ENCODE measurements around the gene ACTN1.

ACTN1 gene

GRCh38 chr14:69003626-69004025 is 24.5 kb upstream of the ACTN1 start:
- DNase-seq, result no peak
- H3K27ac Mint-ChIP-seq, result no peak overlapping the region
- no peaks in the 10 kb centered on the region for H3K9me3 Mint-ChIP-seq
- H3K4me3 Mint-ChIP-seq, result no peak overlapping the region
- H3K27me3 Mint-ChIP-seq, result no peaks in the 10 kb centered on the region
- H3K36me3 Mint-ChIP-seq (ENCODE audit: low read depth), result no peaks in the 10 kb centered on the region
- peaks cover 5% of the 10 kb centered on the region for H3K4me1 Mint-ChIP-seq (ENCODE audit: low read depth)

GRCh38 chr14:69002069-69002468 is 23.0 kb upstream of the ACTN1 start:
- Mint-ChIP-seq H3K36me3 (ENCODE audit: low read depth) (no peaks in the 10 kb centered on the region), H3K4me1 (ENCODE audit: low read depth) (peaks cover 5% of the 10 kb centered on the region), H3K27ac (peak overlapping the region; percentile 20), H3K9me3 (no peaks in the 10 kb centered on the region), H3K27me3 (no peaks in the 10 kb centered on the region), H3K4me3 (no peak overlapping the region)
- DNase-seq, result no peak

GRCh38 chr14:69001375-69001774 is 22.3 kb upstream of the ACTN1 start:
- Mint-ChIP-seq H3K27ac (no peak overlapping the region), H3K36me3 (ENCODE audit: low read depth) (no peaks in the 10 kb centered on the region), H3K9me3 (no peaks in the 10 kb centered on the region), H3K27me3 (no peaks in the 10 kb centered on the region), H3K4me1 (ENCODE audit: low read depth) (peaks cover 5% of the 10 kb centered on the region), H3K4me3 (no peak overlapping the region)
- DNase-seq, result no peak

- H3K4me1 Mint-ChIP-seq (ENCODE audit: low read depth), result peaks cover 9% of the 10 kb centered on the region
- no peaks in the 10 kb centered on the region for H3K9me3 Mint-ChIP-seq
- no peak for DNase-seq
- no peaks in the 10 kb centered on the region for H3K36me3 Mint-ChIP-seq (ENCODE audit: low read depth)
- H3K4me3 Mint-ChIP-seq, result no peak overlapping the region
- no peak overlapping the region for H3K27ac Mint-ChIP-seq
- no peaks in the 10 kb centered on the region for H3K27me3 Mint-ChIP-seq
Observed at GRCh38 chr14:68998062-68998461, 19.0 kb upstream of the ACTN1 start.

- Mint-ChIP-seq H3K27me3 (no peaks in the 10 kb centered on the region), H3K4me1 (ENCODE audit: low read depth) (peaks cover 7% of the 10 kb centered on the region), H3K36me3 (ENCODE audit: low read depth) (no peaks in the 10 kb centered on the region), H3K4me3 (no peak overlapping the region), H3K9me3 (no peaks in the 10 kb centered on the region), H3K27ac (no peak overlapping the region)
- DNase-seq, result no peak
Observed at GRCh38 chr14:68995731-68996130, 16.6 kb upstream of the ACTN1 start.

GRCh38 chr14:68994056-68994455 is 15.0 kb upstream of the ACTN1 start:
- no peak overlapping the region for H3K27ac Mint-ChIP-seq
- no peaks in the 10 kb centered on the region for H3K36me3 Mint-ChIP-seq (ENCODE audit: low read depth)
- no peaks in the 10 kb centered on the region for H3K9me3 Mint-ChIP-seq
- H3K4me3 Mint-ChIP-seq, result no peak overlapping the region
- H3K4me1 Mint-ChIP-seq (ENCODE audit: low read depth), result peaks cover 7% of the 10 kb centered on the region
- H3K27me3 Mint-ChIP-seq, result no peaks in the 10 kb centered on the region
- DNase-seq, result no peak

- no peaks in the 10 kb centered on the region for H3K9me3 Mint-ChIP-seq
- H3K27me3 Mint-ChIP-seq, result no peaks in the 10 kb centered on the region
- no peak overlapping the region for H3K4me3 Mint-ChIP-seq
- DNase-seq, result no peak
- no peaks in the 10 kb centered on the region for H3K36me3 Mint-ChIP-seq (ENCODE audit: low read depth)
- peaks cover 16% of the 10 kb centered on the region for H3K4me1 Mint-ChIP-seq (ENCODE audit: low read depth)
- H3K27ac Mint-ChIP-seq, result no peak overlapping the region
Observed at GRCh38 chr14:68987653-68988036, 8.5 kb upstream of the ACTN1 start.

GRCh38 chr14:68986926-68987652 is 8.0 kb upstream of the ACTN1 start:
- Mint-ChIP-seq H3K27me3 (no peaks in the 10 kb centered on the region), H3K4me3 (no peak overlapping the region), H3K4me1 (ENCODE audit: low read depth) (peaks cover 16% of the 10 kb centered on the region), H3K9me3 (no peaks in the 10 kb centered on the region), H3K27ac (no peak overlapping the region), H3K36me3 (ENCODE audit: low read depth) (no peaks in the 10 kb centered on the region)
- DNase-seq, result no peak

- H3K4me3 Mint-ChIP-seq, result no peak overlapping the region
- peaks cover 21% of the 10 kb centered on the region for H3K4me1 Mint-ChIP-seq (ENCODE audit: low read depth)
- no peak overlapping the region for H3K27ac Mint-ChIP-seq
- H3K27me3 Mint-ChIP-seq, result no peaks in the 10 kb centered on the region
- no peaks in the 10 kb centered on the region for H3K9me3 Mint-ChIP-seq
- no peak for DNase-seq
- H3K36me3 Mint-ChIP-seq (ENCODE audit: low read depth), result no peaks in the 10 kb centered on the region
Observed at GRCh38 chr14:68986225-68986624, 7.1 kb upstream of the ACTN1 start.

GRCh38 chr14:68984686-68985085 is 5.6 kb upstream of the ACTN1 start:
- Mint-ChIP-seq H3K27ac (no peak overlapping the region), H3K4me1 (ENCODE audit: low read depth) (peaks cover 31% of the 10 kb centered on the region), H3K9me3 (no peaks in the 10 kb centered on the region), H3K27me3 (peaks cover 3% of the 10 kb centered on the region), H3K4me3 (no peak overlapping the region), H3K36me3 (ENCODE audit: low read depth) (no peaks in the 10 kb centered on the region)
- DNase-seq, result no peak

- Mint-ChIP-seq H3K27me3 (peaks cover 3% of the 10 kb centered on the region), H3K4me1 (ENCODE audit: low read depth) (peaks cover 31% of the 10 kb centered on the region)
Observed at GRCh38 chr14:68983191-68983590, 4.1 kb upstream of the ACTN1 start.

GRCh38 chr14:68982581-68982980 is 3.5 kb upstream of the ACTN1 start:
- no peak overlapping the region for H3K27ac Mint-ChIP-seq
- peaks cover 2% of the 10 kb centered on the region for H3K36me3 Mint-ChIP-seq (ENCODE audit: low read depth)
- DNase-seq, result no peak
- H3K4me1 Mint-ChIP-seq (ENCODE audit: low read depth), result peaks cover 31% of the 10 kb centered on the region
- H3K27me3 Mint-ChIP-seq, result peaks cover 3% of the 10 kb centered on the region
- no peaks in the 10 kb centered on the region for H3K9me3 Mint-ChIP-seq
- no peak overlapping the region for H3K4me3 Mint-ChIP-seq

More at GRCh38 chr14:68983191-68983590, 4.1 kb upstream of the ACTN1 start:
- Mint-ChIP-seq H3K36me3 (ENCODE audit: low read depth) (peaks cover 2% of the 10 kb centered on the region), H3K4me3 (no peak overlapping the region), H3K27ac (no peak overlapping the region), H3K9me3 (no peaks in the 10 kb centered on the region)
- no peak for DNase-seq

- no peak for DNase-seq
- Mint-ChIP-seq H3K27me3 (peaks cover 3% of the 10 kb centered on the region), H3K4me1 (ENCODE audit: low read depth) (peaks cover 30% of the 10 kb centered on the region), H3K4me3 (no peak overlapping the region), H3K36me3 (ENCODE audit: low read depth) (peaks cover 9% of the 10 kb centered on the region), H3K9me3 (no peaks in the 10 kb centered on the region), H3K27ac (no peak overlapping the region)
Observed at GRCh38 chr14:68981539-68981976, 2.5 kb upstream of the ACTN1 start.

- H3K9me3 Mint-ChIP-seq, result no peaks in the 10 kb centered on the region
- DNase-seq, result no peak
- H3K36me3 Mint-ChIP-seq (ENCODE audit: low read depth), result peaks cover 13% of the 10 kb centered on the region
- peaks cover 3% of the 10 kb centered on the region for H3K27me3 Mint-ChIP-seq
- H3K4me3 Mint-ChIP-seq, result no peak overlapping the region
- peaks cover 30% of the 10 kb centered on the region for H3K4me1 Mint-ChIP-seq (ENCODE audit: low read depth)
- H3K27ac Mint-ChIP-seq, result no peak overlapping the region
Observed at GRCh38 chr14:68981139-68981538, 2.0 kb upstream of the ACTN1 start.

- H3K4me1 Mint-ChIP-seq (ENCODE audit: low read depth), result peaks cover 41% of the 10 kb centered on the region
- H3K27me3 Mint-ChIP-seq, result peaks cover 3% of the 10 kb centered on the region
Observed at GRCh38 chr14:68979722-68980451, 785 bp upstream of the ACTN1 start.

More at GRCh38 chr14:68979722-68980451, 785 bp upstream of the ACTN1 start:
- peak; percentile 44 for DNase-seq
- Mint-ChIP-seq H3K9me3 (no peaks in the 10 kb centered on the region), H3K4me3 (peak overlapping the region; percentile 85), H3K27ac (no peak overlapping the region), H3K36me3 (ENCODE audit: low read depth) (peaks cover 25% of the 10 kb centered on the region)
